Activated CD8-positive, alpha-beta T cell treated with anti-CD3 and anti-CD28 coated beads for 36 hours (primary cell): ENCODE data around the gene CCDC40. TPM values are rescaled to one million over a fixed set of nuclear protein-coding genes. Genes with fewer than 3 reads are reported as not detected.

Experiments used
- ATAC-seq: fragments of 200-7000 bp; cut with Tn5 transposase; one replicate; pipeline ENCODE4 v1.10.0; 2021; ENCODE audit warnings: mild to moderate bottlenecking, moderate library complexity
- CTCF ChIA-PET: fragments of 350-600 bp; sonication (Branson Sonifier 250); formaldehyde crosslinking; loops from one replicate; lab custom pipeline; 2021; ENCODE audit warnings: antibody characterized with exemption; lab: Charles Lee
- POLR2A ChIA-PET: fragments of 350-600 bp; sonication (Branson Sonifier 250); formaldehyde crosslinking; loops from one replicate; lab custom pipeline; 2021; ENCODE audit warnings: antibody characterized with exemption; lab: Charles Lee
- DNase-seq: peaks from one replicate; pipeline ENCODE4 v3.0.0-alpha.2; 2020
- H3K27ac Mint-ChIP-seq: one replicate; pipeline ENCODE4 v1.8.0; 2021; ENCODE audit warnings: mild to moderate bottlenecking, mixed read lengths
- H3K27me3 Mint-ChIP-seq: one replicate; pipeline ENCODE4 v1.8.0; 2021; ENCODE audit warnings: mixed read lengths
- H3K36me3 Mint-ChIP-seq: one replicate; pipeline ENCODE4 v1.8.0; 2021; ENCODE audit warnings: low read depth, mixed read lengths
- H3K4me1 Mint-ChIP-seq: one replicate; pipeline ENCODE4 v1.8.0; 2021; ENCODE audit warnings: low read depth, mixed read lengths
- H3K4me3 Mint-ChIP-seq: one replicate; pipeline ENCODE4 v1.8.0; 2021; ENCODE audit warnings: mild to moderate bottlenecking, moderate library complexity, mixed read lengths
- H3K9me3 Mint-ChIP-seq: one replicate; pipeline ENCODE4 v1.8.0; 2021; ENCODE audit warnings: mixed read lengths
- intact Hi-C: fragments of 100-400 bp; cut with micrococcal nuclease; formaldehyde crosslinking; loops from one replicate; pipeline ENCODE4 v1.10.0; 2022
- total RNA-seq, 2 experiments: library from RNA; stranded (reverse); gene quantifications; one replicate each; pipeline ENCODE4 v1.2.3, GENCODE V29; 2021
- TF ChIP-seq, protein P1 (sequence below): fragments of 200-600 bp; IDR thresholded peaks from one replicate; pipeline ENCODE4 v1.8.0; 2022; ENCODE audit warnings: antibody characterized with exemption, mild to moderate bottlenecking

Gene CCDC40
- total RNA-seq, 2 experiments from 2014 or later, result 0.54 to 0.79 TPM

DNA sequence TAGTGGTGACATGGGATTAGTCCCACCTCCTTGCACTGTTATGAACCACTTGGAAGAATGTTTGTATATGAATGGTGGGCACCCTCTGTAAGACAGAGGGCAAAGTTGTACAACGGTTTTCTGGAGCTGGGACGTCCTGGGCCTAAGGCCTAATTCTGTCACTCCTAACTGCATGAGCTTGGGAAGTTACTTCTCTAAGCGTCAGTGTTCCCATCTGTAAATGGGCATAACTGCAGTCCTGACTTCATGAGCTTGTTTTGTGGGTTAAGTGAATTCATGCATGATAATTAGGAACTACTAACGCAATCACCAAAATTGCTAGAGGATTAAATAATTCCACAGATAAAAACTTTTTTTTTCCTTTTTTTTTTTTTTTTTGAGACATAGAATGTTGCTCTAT lies 2.6 kb upstream of the CCDC40 start:
- H3K27me3 Mint-ChIP-seq, result peaks cover 8% of the 10 kb centered on the region
- H3K36me3 Mint-ChIP-seq, result no peaks in the 10 kb centered on the region
- TF ChIP-seq, protein P1, sequence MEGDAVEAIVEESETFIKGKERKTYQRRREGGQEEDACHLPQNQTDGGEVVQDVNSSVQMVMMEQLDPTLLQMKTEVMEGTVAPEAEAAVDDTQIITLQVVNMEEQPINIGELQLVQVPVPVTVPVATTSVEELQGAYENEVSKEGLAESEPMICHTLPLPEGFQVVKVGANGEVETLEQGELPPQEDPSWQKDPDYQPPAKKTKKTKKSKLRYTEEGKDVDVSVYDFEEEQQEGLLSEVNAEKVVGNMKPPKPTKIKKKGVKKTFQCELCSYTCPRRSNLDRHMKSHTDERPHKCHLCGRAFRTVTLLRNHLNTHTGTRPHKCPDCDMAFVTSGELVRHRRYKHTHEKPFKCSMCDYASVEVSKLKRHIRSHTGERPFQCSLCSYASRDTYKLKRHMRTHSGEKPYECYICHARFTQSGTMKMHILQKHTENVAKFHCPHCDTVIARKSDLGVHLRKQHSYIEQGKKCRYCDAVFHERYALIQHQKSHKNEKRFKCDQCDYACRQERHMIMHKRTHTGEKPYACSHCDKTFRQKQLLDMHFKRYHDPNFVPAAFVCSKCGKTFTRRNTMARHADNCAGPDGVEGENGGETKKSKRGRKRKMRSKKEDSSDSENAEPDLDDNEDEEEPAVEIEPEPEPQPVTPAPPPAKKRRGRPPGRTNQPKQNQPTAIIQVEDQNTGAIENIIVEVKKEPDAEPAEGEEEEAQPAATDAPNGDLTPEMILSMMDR, result no peak
- POLR2A ChIA-PET, result interaction anchor here (1.4 kb wide), 1 partner anchor 28 kb away, joined by 7 read pairs; no protein-coding TSS in a partner anchor
- CTCF ChIA-PET, result interaction anchor here (1.3 to 2.3 kb wide), 4 partner anchors 25 to 68 kb away, joined by 3 to 13 read pairs (median 6); partner anchors contain the start of gene GAA
- intact Hi-C loops, result no loop called here
- H3K4me3 Mint-ChIP-seq, result no peak overlapping the region
- H3K9me3 Mint-ChIP-seq, result no peaks in the 10 kb centered on the region
- no peak overlapping the region for H3K27ac Mint-ChIP-seq
- no peak for ATAC-seq
- no peak for DNase-seq
- peaks cover 10% of the 10 kb centered on the region for H3K4me1 Mint-ChIP-seq

DNA sequence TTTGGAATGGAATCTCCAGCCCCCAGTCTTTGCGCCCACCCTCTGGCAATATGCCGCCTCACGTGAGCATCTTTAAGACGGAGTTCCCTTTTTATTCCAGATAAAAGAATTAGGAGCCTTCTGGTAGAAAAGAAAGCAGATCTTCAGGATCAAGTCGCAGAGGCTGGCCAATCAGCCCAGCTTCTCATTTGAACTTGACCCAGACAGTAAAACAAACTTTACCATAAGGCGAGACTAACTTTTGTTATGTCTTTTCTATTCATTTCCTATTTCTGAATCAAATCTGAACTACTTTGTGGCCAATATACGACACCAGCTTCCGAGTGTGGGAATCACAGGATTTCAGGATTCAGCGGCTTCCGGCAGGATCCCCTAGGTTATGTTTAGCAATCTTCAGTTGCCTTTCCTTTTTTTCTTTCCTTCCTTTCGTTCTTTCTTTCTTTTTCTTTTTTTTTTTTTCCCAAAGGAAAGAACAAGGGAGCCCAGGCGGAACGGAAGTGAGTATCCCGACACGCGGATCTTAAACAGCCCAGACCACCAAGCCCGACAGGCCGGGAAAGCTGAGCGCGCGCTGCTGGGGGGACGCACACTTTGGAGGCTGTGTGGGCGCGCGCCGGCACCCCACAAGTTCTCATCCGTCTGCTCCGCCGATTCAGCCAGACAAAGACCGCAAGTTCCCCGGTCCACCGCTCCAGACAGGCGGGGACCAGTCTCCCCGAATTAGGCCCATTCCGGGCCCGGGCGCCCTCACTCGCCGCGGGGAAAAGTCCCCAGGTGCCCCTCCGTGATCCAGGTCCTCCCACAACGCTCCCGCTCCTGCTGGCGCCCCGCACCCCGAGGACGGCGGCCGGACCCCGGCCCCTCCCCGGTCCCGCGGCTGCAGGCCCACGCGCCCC lies 1.4 kb upstream of the CCDC40 start:
- H3K9me3 Mint-ChIP-seq, result no peaks in the 10 kb centered on the region
- peak; percentile 66 for DNase-seq
- peak overlapping the region; percentile 51 for H3K27ac Mint-ChIP-seq
- H3K4me1 Mint-ChIP-seq, result peaks cover 10% of the 10 kb centered on the region
- peak overlapping the region; percentile 83 for H3K4me3 Mint-ChIP-seq
- ChIA-PET POLR2A (interaction anchor here (0.8 to 1.4 kb wide), 2 partner anchors 30 to 34 kb away, joined by 3 to 7 read pairs; no protein-coding TSS in a partner anchor), CTCF (interaction anchor here (1.3 to 2.3 kb wide), 3 partner anchors 27 to 67 kb away, joined by 3 to 13 read pairs (median 4); partner anchors contain the start of gene GAA)
- intact Hi-C loops, result no loop called here
- no peaks in the 10 kb centered on the region for H3K36me3 Mint-ChIP-seq
- ATAC-seq, result peak; percentile 37
- peaks cover 8% of the 10 kb centered on the region for H3K27me3 Mint-ChIP-seq
- TF ChIP-seq, protein P1, result no peak

DNA sequence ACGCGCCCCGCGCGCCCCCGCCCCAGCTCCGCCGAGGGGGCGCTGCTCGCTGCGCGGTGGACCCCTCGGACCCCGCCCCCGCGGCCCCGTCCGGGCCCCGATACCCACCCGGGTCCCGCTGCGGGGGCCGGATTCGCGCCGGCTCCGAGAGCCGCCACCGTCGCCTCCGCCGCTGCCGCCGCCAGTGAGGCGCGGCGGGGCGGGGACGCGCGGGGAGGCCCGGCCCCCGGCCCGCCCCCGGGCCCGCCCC lies 830 bp upstream of the CCDC40 start, which contains the start of gene TBC1D16:
Gene TBC1D16 (minus strand): TSS at position 186 of the 250 bp plus-strand sequence. CDS start 22,325 bp downstream, outside the sequence.
- POLR2A ChIA-PET, result no interaction called here

DNA sequence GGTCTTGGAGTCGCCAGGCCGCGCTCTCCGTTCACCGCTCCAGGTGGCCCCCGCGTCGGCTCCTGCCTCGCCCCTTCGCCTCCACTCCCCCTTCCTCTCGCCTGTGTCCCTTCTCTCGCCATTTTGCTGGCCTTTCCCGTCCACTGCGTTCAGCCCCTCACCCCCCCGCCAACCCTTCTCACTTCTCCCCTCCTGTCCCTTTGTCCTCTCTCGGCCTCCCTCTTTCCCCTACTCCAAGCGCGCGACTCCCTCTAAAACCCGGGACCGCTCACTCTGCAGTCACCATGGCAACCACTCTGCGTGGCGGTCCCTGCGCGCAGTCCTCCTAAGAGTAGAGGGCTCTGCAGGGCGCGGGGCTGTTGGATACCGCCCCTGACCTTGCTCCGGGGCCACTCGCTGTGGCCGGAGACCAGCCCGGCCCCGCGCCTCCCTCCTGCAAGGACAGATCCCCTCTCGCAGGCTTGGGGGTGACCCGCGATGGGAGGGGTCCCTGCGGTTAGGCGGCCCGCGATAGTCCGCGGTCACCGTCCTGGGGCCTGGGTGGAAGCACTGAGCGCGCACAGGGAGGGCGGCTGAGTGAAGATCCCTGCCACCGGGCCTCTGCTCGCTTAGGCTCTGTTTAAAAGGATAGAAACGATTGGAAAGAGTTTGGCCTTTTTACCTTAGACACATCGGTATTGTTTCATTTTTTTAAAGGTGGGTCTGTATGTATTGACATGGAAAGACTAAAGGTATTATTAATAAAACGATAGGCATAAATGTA lies 454 bp downstream of the CCDC40 start:
- peak; percentile 24 for ATAC-seq
- peaks cover 10% of the 10 kb centered on the region for H3K4me1 Mint-ChIP-seq
- CTCF ChIA-PET, result interaction anchor here (1.0 kb wide), 1 partner anchor 30 kb away, joined by 3 read pairs; no protein-coding TSS in a partner anchor
- no peaks in the 10 kb centered on the region for H3K9me3 Mint-ChIP-seq
- peaks cover 8% of the 10 kb centered on the region for H3K27me3 Mint-ChIP-seq
- TF ChIP-seq, protein P1, result no peak
- H3K36me3 Mint-ChIP-seq, result no peaks in the 10 kb centered on the region
- peak overlapping the region; percentile 46 for H3K27ac Mint-ChIP-seq
- DNase-seq, result peak; percentile 33
- intact Hi-C loops, result no loop called here
- POLR2A ChIA-PET, result no interaction called here
- peak overlapping the region; percentile 79 for H3K4me3 Mint-ChIP-seq

More for the DNA sequence above, 830 bp upstream of the CCDC40 start, which contains the start of gene TBC1D16:
- peak within 1 kb of the TSS; percentile 51 for H3K27ac Mint-ChIP-seq
- TF ChIP-seq, protein P1, result no peak
- H3K36me3 Mint-ChIP-seq, result no peaks in the 10 kb centered on the region
- DNase-seq, result no peak
- intact Hi-C loops, result no loop called here
- peaks cover 10% of the 10 kb centered on the region for H3K4me1 Mint-ChIP-seq
- CTCF ChIA-PET, result interaction anchor here (2.3 kb wide), 1 partner anchor 27 kb away, joined by 13 read pairs; no protein-coding TSS in a partner anchor
- peak within 1 kb of the TSS; percentile 83 for H3K4me3 Mint-ChIP-seq
- H3K27me3 Mint-ChIP-seq, result peaks cover 8% of the 10 kb centered on the region
- no peak for ATAC-seq
- H3K9me3 Mint-ChIP-seq, result no peaks in the 10 kb centered on the region
